Activated CD4-positive, alpha-beta T cell treated with anti-CD3 and anti-CD28 coated beads for 48 hours (primary cell): Measurements from ENCODE around the gene TRIP12.
"Not testable (repeated sequence)": the region's sequence is repeated elsewhere in the genome, so short reads cannot be mapped to it uniquely, and the experiment has no call there.

Source experiments
- DNase-seq: peaks from one replicate; pipeline ENCODE4 v3.0.0-alpha.2; 2020

Gene TRIP12

GRCh38 chr2:229818230-229818629 is 103.6 kb downstream of the TRIP12 start:
- no peak for DNase-seq

- DNase-seq: no peak
These were observed 106.0 kb downstream of the TRIP12 start for GRCh38 chr2:229815858-229816257.

- no peak for DNase-seq
These were observed 106.5 kb downstream of the TRIP12 start for GRCh38 chr2:229815342-229815741.

GRCh38 chr2:229810786-229811185 is 111.0 kb downstream of the TRIP12 start:
- no peak for DNase-seq

- no peak for DNase-seq
These were observed 116.2 kb downstream of the TRIP12 start for GRCh38 chr2:229805559-229805958.

GRCh38 chr2:229802785-229803184 is 119.0 kb downstream of the TRIP12 start:
- DNase-seq: no peak

- peak; percentile 81 for DNase-seq
These were observed 120.6 kb downstream of the TRIP12 start for GRCh38 chr2:229800997-229801754.

- no peak for DNase-seq
These were observed 123.2 kb downstream of the TRIP12 start for GRCh38 chr2:229798446-229799155.

- DNase-seq: no peak
These were observed 126.8 kb downstream of the TRIP12 start for GRCh38 chr2:229795058-229795457.

- DNase-seq: no peak
These were observed 127.2 kb downstream of the TRIP12 start for GRCh38 chr2:229794636-229795035.

- DNase-seq: not testable (repeated sequence)
These were observed 135.5 kb downstream of the TRIP12 start for GRCh38 chr2:229786289-229786688.

GRCh38 chr2:229784791-229785190 is 137.0 kb downstream of the TRIP12 start:
- DNase-seq: no peak

- DNase-seq: no peak
These were observed 138.6 kb downstream of the TRIP12 start for GRCh38 chr2:229783108-229783721.

- no peak for DNase-seq
These were observed 140.7 kb downstream of the TRIP12 start for GRCh38 chr2:229780856-229781773.

- no peak for DNase-seq
These were observed 142.2 kb downstream of the TRIP12 start for GRCh38 chr2:229779650-229780049.

- no peak for DNase-seq
These were observed 144.1 kb downstream of the TRIP12 start for GRCh38 chr2:229777716-229778115.

- DNase-seq: no peak
These were observed 146.0 kb downstream of the TRIP12 start for GRCh38 chr2:229775614-229776313.

- DNase-seq: no peak
These were observed 147.6 kb downstream of the TRIP12 start for GRCh38 chr2:229774237-229774636.

GRCh38 chr2:229768235-229768634 is 153.6 kb downstream of the TRIP12 start:
- no peak for DNase-seq

- DNase-seq: no peak
These were observed 156.1 kb downstream of the TRIP12 start for GRCh38 chr2:229765721-229766120.

GRCh38 chr2:229761663-229762062 is 160.1 kb downstream of the TRIP12 start:
- no peak for DNase-seq

- DNase-seq: not testable (repeated sequence)
These were observed 164.3 kb downstream of the TRIP12 start for GRCh38 chr2:229757462-229757861.
